ENCODE results near the gene ACBD4. TPM values are rescaled to one million over a fixed set of nuclear protein-coding genes. Genes with fewer than 3 reads are reported as not detected.

Gene ACBD4
- total RNA-seq, 1 donor from 2014 or later = 3.5 TPM

DNA sequence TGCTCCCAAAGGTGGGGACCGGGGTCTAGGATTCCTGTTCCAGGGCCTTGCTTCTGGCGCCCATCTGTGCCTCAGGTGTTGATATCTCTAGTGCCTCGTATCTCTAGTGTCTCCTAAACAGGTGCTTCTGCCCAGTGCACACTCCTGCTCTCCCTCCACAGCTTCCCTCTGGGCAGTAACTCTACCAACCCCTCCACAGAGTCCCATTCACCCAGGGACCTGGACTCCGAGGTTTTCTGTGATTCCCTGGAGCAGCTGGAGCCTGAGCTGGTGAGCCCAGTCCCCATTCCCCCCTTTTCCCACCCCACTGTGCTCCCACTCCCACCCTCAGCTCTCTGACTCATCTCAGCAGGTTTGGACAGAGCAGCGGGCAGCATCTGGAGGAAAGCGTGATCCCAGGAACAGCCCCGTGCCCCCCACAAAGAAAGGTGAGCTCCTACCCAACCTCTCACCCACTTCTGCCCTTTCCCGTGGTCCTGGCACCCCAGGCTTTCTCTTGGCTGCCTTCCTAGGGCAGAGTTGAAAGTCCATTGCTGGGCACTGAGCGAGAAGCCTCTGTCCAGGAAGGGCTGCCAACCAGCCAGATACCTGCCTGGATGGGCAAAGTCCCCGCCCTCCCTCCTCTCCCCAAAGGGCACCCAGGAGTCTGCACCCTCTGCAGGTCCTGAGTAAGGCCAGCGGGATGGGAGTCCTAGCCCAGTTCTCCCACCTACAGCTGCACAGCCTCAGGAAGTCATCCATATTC is 2.2 kb downstream of the ACBD4 start:
- ATAC-seq = no peak

DNA sequence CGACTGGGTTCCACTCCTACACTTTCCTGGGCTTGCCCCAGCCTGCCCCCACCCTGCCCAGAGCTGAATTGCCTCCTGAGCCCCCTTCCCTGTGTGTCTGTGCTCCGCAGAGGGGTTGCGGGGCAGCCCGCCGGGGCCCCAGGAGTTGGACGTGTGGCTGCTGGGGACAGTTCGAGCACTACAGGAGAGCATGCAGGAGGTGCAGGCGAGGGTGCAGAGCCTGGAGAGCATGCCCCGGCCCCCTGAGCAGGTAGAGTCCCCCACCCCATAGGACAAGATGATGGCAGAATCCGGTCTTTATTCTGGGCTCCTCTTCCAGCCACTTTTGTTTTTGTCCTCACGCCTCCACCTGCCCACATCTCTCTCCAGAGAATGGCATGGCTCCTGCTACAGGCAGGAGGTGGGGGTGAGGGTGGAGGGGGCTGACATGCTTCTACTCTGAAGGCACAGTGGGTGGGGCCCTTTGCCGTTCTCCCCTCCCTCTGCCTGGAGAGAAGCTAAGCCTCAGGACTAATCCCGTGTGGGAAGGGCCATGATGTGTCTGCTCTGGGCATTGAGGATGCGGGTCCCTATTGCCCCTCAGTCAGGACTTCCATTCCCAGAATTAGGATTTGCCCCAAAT is 3.5 kb downstream of the ACBD4 start:
- no peak for ATAC-seq

DNA sequence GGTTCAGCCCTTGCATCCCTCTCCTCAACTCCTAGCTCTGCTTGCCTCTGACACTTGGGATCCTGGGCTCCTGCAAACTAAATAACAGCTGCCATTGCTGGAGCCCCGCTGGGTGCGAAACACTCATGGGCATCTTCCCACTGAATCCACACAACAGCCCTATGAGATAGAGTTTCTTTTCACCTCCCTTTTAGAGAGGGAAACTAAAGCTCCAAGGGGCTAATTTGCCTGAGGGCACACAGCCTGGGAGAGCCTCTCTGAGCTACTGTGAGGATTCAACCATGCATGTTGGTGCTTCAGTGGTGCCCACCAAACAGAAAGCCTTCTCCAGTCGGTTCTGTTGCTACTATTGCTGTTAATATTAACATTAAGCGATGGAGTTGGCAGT is 4.0 kb downstream of the ACBD4 start:
- ATAC-seq = no peak

DNA sequence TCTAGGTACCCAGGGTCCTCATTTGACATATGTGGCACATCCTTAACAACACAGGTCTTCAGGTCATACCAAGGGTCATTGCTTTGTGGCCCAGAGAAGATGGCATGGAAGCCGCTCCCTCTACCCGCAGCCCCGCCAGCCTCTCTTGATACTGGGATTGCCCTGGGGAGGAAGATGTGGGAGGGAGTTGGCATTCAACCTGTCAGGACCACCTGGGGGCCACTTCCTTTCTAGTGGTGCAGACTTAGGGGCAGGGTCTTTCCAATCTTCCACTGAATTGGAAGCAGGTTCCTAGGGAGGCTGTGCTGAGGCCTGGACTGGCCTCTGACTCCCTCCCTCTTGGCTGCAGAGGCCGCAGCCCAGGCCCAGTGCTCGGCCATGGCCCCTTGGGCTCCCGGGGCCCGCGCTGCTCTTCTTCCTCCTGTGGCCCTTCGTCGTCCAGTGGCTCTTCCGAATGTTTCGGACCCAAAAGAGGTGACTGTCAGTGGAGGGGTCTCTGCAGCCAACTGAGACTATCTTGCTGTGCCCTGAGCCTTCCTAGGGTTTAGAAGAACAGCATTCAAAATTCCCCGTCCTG is 7.7 kb downstream of the ACBD4 start:
- ATAC-seq = no peak

DNA sequence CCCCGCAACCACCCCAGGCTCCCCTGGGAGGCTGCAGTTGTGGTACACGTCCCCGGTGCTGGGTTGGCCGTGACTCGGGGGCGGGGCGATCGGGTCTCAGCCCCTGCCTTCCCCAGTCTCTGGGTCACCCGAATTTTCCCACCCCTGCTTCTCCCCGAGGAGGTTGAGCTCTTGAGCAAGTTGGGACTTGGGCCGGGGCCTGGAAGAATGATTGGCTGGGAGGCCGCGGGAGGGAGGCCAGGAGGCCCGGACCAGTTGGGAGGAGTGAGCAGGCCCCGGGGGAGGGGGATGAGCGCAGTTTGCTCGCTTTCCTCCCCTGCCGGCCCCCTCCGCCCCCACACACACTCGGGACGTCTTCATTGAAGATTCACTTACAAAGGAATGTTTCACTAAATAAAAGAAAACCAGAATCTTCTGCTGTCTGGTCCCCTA is 8.3 kb downstream of the ACBD4 start:
- ATAC-seq = no peak

DNA sequence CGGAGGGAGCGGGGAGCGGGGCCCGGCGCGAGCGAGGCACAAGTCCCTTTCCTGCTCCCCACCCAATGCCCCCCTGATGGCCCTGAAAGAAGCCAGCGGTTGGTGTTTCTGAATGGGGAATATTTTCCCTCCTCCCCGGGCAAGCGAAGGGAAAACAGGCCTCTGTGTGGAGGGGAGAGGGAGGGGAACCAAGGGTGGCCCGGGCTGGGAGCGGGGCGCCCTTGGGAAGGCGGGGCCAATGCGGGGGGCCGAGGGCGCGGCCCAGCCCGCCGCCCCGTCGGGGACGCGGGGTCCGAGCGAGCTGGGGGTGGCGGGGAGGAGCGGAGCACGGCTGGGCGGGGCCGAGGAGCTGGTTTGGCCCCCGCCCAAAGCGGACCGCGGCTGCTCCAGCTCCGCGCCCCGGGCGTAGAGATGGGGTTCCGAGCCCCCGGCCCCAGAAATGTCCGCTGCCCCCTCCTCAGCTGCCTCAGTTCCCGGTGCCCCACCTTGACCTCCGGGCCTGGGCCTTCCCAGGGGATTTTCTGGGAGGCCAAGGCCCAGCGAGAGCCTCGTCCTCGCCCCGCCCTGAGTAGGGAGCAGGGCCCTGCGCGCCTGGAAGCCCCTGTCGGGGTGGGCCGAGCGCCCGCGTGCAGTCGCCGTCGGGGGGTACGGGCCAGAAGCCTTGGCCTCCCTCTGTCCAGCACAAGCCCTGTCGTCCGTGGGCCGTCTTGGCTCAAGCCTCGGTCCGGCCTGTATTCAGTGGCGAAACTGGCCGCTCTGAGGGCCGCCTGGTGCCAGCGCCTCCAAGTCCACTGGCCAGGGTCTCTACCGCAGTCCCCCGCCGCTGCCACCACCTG is 8.9 kb downstream of the ACBD4 start:
- ATAC-seq = no peak

DNA sequence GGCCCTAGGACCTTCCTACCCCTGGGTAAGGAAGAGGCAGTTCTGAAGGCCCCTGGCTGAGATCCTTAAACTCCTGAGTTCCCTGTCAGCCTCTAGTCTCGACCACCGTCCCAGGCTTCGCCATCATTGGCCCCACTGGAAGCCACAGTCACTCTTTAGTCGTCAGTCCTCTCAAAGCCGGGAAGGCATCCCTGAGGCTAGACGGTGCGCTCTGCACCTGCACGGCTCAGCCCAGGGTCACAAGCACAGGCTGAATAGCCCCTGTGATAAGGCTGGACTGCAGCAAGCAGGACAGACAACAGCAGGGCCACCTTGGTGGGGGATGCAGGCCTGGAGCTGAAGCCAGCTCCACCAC is 9.5 kb downstream of the ACBD4 start:
- no peak for ATAC-seq

DNA sequence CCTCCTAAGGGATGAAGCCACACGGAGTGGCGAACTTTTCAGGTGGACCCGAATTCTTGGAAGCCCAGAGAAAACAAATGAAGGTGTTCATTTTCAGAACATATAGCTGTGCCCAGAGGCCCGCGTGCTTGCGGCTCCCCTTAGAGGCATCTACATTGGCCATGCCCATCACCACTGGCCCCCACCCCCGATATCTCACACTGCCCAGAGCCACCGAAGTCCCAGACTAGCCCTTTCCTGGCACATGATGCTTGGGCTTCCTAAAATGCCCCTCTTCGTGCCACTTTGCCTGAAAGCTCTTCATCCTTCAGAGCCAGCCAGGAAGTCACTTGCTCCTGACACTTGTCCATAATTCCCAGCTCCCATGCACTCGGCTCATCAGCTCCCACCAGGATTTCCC is 10.7 kb downstream of the ACBD4 start:
- ATAC-seq = no peak

DNA sequence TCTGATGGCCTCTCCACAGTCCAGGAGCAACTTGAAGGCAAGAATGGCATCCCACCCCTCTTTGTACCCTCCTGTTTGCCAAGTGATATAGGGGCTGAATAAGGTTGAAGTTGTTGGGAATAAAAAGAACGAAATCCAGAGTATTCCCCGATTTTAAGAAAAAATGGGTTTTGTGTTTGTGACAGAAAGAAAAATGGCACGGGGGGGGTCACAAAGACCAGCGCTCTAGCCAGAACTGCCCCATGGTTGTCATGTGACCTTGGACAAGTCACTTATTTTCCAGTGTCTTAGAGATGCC is 11.1 kb downstream of the ACBD4 start:
- no peak for ATAC-seq

DNA sequence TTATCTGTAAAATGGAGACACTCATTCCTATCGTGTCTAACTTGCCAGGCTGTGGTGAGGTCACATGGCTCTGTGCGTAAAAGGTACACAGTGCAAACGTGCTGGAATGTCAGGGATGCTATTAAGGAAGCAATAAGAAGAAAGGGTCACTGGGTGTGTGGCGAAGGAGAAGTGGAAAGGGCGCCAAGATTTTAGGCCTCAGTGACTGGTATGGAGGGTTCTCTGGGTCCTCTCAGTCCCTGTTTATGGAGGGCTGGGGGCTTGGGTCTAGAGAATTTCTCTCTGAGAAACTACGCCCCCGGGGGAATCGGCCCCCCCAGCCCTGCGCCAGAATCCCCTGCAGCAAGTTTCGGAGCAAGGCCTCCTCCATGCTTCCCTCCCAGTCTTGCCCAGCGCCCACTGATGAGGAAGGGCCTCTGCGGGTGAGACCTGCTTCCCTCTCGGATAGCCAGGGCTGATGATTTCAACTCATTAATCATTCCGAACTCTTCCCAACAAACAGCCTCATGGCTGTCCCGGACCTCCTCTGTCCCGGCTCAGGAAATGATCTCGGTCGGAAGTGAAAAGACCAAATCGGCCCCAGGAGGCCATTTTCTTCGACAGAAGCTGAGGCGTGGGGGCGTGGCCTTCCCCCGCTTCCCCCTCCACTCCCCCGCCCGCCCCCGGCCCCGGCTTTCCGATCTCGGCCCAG is 11.5 kb downstream of the ACBD4 start:
- ATAC-seq = peak; percentile 1

DNA sequence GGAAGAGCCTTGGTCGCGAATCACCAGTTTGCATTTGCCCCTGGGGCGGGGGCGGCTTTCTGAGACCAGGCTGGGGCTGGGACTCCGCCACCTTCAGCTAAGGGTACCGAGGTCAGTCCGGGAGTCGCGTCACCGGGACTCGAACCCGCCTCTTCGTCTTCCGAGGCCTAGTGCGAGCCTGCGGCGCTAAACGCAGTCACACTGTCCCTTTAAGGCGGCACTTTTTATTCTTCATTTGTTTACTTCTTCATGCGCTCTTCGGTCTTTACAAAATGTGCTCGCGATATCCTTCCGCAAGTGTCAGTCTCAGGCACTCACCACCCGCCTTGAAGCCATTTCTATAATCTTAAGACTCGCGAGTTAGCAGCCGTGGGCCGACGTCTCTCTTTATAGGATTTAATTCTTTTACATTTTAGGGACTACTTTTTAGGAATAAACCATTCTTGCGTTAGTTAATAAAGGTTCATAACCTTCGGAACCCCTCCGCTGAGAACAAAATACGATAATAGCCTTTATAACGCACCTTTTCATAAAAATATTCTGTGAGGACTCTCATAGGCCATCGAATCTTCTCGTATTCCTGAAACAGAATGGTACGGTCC is 12.2 kb downstream of the ACBD4 start:
- ATAC-seq = peak; percentile 44

DNA sequence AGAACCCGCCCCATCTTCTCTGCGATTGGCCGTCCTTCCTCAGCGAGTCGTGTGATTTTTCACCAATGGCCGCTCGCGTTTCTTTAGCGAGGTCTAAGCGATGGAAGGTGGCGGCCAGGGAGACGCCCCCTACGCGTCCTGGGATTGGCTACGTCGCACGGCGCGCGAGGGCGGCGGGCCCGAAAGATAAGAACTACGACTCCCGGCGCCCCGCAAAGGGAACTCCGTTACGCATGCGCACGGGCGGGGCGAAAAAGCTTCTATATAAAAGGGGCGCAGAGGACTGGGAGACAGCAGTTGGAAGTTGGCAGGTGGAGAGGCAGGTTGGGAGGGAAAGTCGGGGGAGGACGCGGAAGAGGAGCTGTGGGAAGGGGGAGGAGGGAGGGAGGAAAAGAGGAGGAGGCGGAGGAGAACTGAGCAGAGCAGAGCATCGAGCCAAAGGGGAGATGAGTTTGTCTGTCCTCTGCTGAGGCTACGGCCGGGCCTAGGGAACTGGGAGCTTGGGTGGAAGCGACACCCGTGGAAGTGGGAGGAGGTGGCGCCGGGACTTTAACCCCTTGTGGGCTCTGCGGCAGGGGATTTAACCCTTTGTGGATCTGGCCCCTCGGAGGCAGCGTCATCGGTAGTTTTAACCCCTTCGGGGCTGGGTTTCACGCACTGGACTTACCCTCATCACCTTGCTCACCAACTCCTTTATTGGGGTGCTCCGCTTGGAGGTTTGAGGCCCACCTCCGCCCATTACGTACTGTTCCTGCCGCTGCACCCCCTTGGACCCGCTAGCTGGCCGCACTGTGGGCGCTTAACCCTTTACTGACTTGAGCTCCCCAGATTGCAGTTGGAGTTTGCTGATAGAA is 12.9 kb downstream of the ACBD4 start, which contains the start of gene HEXIM1:
TSS of gene HEXIM1 (plus strand) at position 293 of the 854 bp plus-strand sequence. CDS start 716 bp downstream, outside the sequence.
- peak; percentile 84 for ATAC-seq

DNA sequence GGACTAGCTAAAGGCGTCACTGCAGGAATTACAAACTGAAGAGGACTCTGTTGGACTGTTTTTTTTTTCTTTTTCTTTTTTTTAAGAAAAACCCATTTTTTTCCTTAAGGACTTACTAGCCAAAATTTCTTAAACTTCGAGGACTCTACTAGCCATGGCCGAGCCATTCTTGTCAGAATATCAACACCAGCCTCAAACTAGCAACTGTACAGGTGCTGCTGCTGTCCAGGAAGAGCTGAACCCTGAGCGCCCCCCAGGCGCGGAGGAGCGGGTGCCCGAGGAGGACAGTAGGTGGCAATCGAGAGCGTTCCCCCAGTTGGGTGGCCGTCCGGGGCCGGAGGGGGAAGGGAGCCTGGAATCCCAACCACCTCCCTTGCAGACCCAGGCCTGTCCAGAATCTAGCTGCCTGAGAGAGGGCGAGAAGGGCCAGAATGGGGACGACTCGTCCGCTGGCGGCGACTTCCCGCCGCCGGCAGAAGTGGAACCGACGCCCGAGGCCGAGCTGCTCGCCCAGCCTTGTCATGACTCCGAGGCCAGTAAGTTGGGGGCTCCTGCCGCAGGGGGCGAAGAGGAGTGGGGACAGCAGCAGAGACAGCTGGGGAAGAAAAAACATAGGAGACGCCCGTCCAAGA is 13.7 kb downstream of the ACBD4 start:
- peak; percentile 35 for ATAC-seq

DNA sequence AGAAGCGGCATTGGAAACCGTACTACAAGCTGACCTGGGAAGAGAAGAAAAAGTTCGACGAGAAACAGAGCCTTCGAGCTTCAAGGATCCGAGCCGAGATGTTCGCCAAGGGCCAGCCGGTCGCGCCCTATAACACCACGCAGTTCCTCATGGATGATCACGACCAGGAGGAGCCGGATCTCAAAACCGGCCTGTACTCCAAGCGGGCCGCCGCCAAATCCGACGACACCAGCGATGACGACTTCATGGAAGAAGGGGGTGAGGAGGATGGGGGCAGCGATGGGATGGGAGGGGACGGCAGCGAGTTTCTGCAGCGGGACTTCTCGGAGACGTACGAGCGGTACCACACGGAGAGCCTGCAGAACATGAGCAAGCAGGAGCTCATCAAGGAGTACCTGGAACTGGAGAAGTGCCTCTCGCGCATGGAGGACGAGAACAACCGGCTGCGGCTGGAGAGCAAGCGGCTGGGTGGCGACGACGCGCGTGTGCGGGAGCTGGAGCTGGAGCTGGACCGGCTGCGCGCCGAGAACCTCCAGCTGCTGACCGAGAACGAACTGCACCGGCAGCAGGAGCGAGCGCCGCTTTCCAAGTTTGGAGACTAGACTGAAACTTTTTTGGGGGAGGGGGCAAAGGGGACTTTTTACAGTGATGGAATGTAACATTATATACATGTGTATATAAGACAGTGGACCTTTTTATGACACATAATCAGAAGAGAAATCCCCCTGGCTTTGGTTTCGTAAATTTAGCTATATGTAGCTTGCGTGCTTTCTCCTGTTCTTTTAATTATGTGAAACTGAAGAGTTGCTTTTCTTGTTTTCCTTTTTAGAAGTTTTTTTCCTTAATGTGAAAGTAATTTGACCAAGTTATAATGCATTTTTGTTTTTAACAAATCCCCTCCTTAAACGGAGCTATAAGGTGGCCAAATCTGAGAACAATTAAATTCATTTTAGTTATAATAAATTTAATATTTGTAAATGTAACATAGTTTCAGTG is 14.5 kb downstream of the ACBD4 start:
- peak; percentile 12 for ATAC-seq

DNA sequence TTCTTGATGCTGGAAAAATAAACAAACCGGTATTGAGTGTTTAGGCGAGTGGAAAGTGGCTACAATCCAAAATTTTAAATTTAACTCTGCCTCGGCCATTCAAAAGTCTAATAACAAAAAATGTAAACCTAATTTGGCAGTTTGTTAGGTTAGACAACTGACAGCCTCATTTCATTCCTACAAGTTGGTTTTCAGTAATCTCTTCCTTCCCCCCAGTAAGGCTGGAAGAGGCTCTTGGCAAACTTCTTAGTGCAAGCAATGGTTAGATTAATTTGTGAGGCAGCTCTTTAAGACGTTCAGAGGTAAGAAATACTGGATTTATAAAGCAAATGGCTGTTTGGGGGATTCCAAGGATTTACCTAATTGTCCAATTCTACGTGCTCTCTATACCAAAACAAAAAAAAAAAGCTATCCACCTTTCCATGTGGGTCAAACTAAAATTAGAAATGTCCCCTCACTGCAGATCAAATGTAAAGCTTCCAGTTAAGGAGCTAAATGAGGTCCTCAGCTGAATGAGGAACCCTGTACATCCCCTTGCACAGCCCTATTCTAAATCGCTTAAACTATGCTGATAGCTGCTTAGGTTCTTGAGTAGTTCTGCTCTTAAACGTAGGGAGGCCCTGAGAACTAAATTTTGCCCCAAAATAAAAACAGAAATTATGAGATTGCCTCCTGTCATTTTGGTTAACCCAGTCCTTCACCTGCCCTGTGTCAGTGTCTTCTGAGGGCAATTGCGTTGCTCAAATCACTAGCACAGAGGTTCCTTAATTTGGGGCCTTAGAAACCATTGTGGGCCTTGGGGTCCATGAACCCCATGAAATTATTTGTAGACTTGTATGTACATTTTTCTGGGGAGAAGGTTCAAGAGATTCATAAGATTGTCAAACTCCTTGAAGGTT is 15.7 kb downstream of the ACBD4 start:
- ATAC-seq = no peak

DNA sequence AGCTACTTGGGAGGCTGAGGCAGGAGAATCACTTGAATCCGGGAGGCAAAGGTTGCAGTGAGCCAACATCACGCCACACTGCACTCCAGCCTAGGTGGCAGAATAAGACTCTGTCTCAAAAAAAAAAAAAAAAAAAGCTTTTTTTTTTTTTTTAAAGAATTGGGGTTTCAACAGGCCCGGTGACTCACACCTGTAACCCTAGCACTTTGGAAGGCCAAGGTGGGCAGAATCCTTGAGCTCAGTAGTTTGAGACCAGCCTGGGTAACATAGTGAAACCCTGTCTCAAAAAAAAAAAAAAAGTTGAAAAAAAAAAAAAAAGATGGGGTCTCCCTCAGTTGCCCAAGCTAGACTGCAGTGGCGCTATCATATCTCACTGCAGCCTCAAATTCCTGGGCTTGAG is 19.5 kb downstream of the ACBD4 start:
- no peak for ATAC-seq

DNA sequence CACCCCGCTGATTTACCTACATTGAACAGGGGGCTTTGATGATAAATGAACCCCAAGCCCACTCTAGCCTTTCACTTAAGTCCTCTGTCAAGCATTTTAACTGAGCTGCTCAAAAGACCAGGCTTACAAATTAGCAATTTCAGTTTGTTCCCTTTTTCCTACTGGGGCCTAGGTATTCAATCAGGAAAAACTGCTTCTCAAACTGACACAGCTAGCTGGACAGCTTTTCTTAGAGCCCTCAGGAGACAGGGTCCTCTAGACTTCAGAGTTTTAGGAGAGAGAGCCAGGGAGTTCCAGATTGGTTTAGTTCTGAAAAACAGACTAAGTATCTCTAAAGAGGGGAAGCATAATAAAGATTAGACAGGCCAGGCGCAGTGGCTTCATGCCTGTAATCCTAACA is 20.0 kb downstream of the ACBD4 start:
- ATAC-seq = no peak

DNA sequence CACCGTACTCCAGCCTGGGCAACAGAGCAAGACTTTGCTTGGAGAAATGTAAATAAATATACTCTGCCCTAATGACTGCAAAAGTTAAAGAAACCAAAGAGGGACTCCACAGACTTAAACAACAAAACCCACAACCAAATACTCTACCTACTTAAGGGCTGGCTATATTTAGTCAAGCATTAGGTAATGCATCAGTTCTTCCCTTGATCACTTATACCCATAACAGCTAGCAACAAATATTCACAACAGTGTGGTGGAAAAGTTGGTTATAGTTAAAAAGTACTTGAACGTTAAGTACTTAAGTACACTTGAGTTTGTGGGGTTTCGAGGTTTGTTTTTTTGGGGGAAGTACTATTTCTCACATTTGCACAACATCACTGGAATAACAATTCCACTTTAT is 20.8 kb downstream of the ACBD4 start:
- ATAC-seq = no peak
